Epithelial cell of proximal tubule (primary cell): ENCODE measurements around the gene ZFYVE26. TPM values are rescaled to one million over a fixed set of nuclear protein-coding genes. Genes with fewer than 3 reads are reported as not detected.

Source experiments
- DNase-seq: peaks from one replicate; pipeline ENCODE4 v3.0.0-alpha.2; 2011; ENCODE audit warnings: low read depth
- H3K4me3 ChIP-seq: 2 replicates; pipeline ENCODE4 v1.5.1; 2011; ENCODE audit warnings: low read depth, mild to moderate bottlenecking, low read length
- total RNA-seq: library from RNA; depleted of rRNA; stranded (reverse); fragments of >200 nt; gene quantifications from 2 replicates; pipeline ENCODE4 v1.2.3, GENCODE V29; 2015
- TF ChIP-seq, protein P1 (sequence below): conservative IDR thresholded peaks from 2 replicates; pipeline ENCODE4 v1.5.1; 2012; ENCODE audit warnings: low read depth, mild to moderate bottlenecking, low read length

Gene ZFYVE26
- total RNA-seq, 1 donor from 2014 or later: 11.9 TPM

GRCh38 chr14:67815573-67816225 lies 691 bp downstream of the ZFYVE26 start:
- peak overlapping the region; percentile 85 for H3K4me3 ChIP-seq
- TF ChIP-seq, protein P1, sequence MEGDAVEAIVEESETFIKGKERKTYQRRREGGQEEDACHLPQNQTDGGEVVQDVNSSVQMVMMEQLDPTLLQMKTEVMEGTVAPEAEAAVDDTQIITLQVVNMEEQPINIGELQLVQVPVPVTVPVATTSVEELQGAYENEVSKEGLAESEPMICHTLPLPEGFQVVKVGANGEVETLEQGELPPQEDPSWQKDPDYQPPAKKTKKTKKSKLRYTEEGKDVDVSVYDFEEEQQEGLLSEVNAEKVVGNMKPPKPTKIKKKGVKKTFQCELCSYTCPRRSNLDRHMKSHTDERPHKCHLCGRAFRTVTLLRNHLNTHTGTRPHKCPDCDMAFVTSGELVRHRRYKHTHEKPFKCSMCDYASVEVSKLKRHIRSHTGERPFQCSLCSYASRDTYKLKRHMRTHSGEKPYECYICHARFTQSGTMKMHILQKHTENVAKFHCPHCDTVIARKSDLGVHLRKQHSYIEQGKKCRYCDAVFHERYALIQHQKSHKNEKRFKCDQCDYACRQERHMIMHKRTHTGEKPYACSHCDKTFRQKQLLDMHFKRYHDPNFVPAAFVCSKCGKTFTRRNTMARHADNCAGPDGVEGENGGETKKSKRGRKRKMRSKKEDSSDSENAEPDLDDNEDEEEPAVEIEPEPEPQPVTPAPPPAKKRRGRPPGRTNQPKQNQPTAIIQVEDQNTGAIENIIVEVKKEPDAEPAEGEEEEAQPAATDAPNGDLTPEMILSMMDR: no peak
- DNase-seq: no peak

- TF ChIP-seq, protein P1: no peak
- DNase-seq: no peak
- no peak overlapping the region for H3K4me3 ChIP-seq
These were observed 1.6 kb downstream of the ZFYVE26 start for GRCh38 chr14:67814821-67815220.

- no peak for DNase-seq
- TF ChIP-seq, protein P1: no peak
- H3K4me3 ChIP-seq: no peak overlapping the region
These were observed 10.1 kb downstream of the ZFYVE26 start for GRCh38 chr14:67806246-67806645.

DNA sequence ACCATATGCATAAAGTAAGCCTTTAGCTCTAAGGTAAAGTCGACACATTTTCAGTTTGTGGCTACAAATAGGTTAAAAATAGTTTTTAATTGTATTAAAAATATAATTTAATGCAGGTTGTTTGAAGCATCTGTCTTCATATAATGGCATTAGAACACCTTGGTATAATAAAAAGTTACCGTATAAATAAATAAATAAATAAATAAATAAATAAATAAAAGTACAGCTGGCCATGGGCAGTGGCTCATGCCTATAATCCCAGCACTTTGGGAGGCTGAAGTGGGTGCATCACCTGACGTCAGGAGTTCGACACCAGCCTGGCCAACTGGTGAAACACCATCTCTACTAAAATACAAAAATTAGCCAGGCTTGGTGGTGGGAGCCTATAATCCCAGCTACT lies 15.6 kb downstream of the ZFYVE26 start:
- TF ChIP-seq, protein P1: no peak
- no peak for DNase-seq
- H3K4me3 ChIP-seq: no peak overlapping the region

GRCh38 chr14:67798731-67799130 lies 17.7 kb downstream of the ZFYVE26 start:
- TF ChIP-seq, protein P1: no peak

GRCh38 chr14:67787673-67788072 lies 28.7 kb downstream of the ZFYVE26 start:
- TF ChIP-seq, protein P1: no peak

More at GRCh38 chr14:67798731-67799130, 17.7 kb downstream of the ZFYVE26 start:
- DNase-seq: no peak
- no peak overlapping the region for H3K4me3 ChIP-seq

More at GRCh38 chr14:67787673-67788072, 28.7 kb downstream of the ZFYVE26 start:
- H3K4me3 ChIP-seq: no peak overlapping the region
- no peak for DNase-seq
